Measurements from ENCODE around the gene CERKL.

Gene CERKL

GRCh38 chr2:181646415-181646987 is 10.4 kb downstream of the CERKL start:
- no peak overlapping the region for H2AFZ ChIP-seq (ENCODE audit: low read length)
- H3K27ac ChIP-seq (ENCODE audit: low read depth, low read length, poor library complexity, severe bottlenecking): no peak overlapping the region
- H3K4me1 ChIP-seq (ENCODE audit: insufficient read depth, low read length, severe bottlenecking): no peaks in the 10 kb centered on the region
- no peaks in the 10 kb centered on the region for H4K20me1 ChIP-seq (ENCODE audit: insufficient read depth, low read length)
- no peaks in the 10 kb centered on the region for H3K27me3 ChIP-seq (ENCODE audit: insufficient read depth, low read length)
- H3K79me2 ChIP-seq (ENCODE audit: insufficient read depth, low read length): no peaks in the 10 kb centered on the region
- H3K9me3 ChIP-seq (ENCODE audit: low read length): no peaks in the 10 kb centered on the region
- no peaks in the 10 kb centered on the region for H3K36me3 ChIP-seq (ENCODE audit: insufficient read depth, low read length)
- no peak overlapping the region for H3K4me2 ChIP-seq (ENCODE audit: low read length)
- no peaks in the 10 kb centered on the region for H3F3A ChIP-seq (ENCODE audit: insufficient read depth, low read length)
- no peak overlapping the region for H3K9ac ChIP-seq (ENCODE audit: low read length)
- H3K9me2 ChIP-seq (ENCODE audit: low read depth, low read length): no peaks in the 10 kb centered on the region
- TF ChIP-seq CTCF (IDR thresholded peaks at IDR 0.05; ENCODE audit: low read length) (no peak), EZH2 (IDR thresholded peaks at IDR 0.05; ENCODE audit: borderline replicate concordance, low read length) (no peak)
- H3K4me3 ChIP-seq (ENCODE audit: low read depth, low read length, poor library complexity, severe bottlenecking): no peak overlapping the region

- Histone ChIP-seq H3K27ac (ENCODE audit: low read depth, low read length, poor library complexity, severe bottlenecking) (no peak overlapping the region), H3K9me2 (ENCODE audit: low read depth, low read length) (no peaks in the 10 kb centered on the region), H3K27me3 (ENCODE audit: insufficient read depth, low read length) (no peaks in the 10 kb centered on the region), H3K36me3 (ENCODE audit: insufficient read depth, low read length) (no peaks in the 10 kb centered on the region), H3K4me1 (ENCODE audit: insufficient read depth, low read length, severe bottlenecking) (no peaks in the 10 kb centered on the region), H3K4me2 (ENCODE audit: low read length) (no peak overlapping the region), H3K9ac (ENCODE audit: low read length) (no peak overlapping the region), H2AFZ (ENCODE audit: low read length) (no peak overlapping the region), H3F3A (ENCODE audit: insufficient read depth, low read length) (no peaks in the 10 kb centered on the region), H4K20me1 (ENCODE audit: insufficient read depth, low read length) (no peaks in the 10 kb centered on the region), H3K79me2 (ENCODE audit: insufficient read depth, low read length) (no peaks in the 10 kb centered on the region), H3K4me3 (ENCODE audit: low read depth, low read length, poor library complexity, severe bottlenecking) (no peak overlapping the region), H3K9me3 (ENCODE audit: low read length) (no peaks in the 10 kb centered on the region)
- TF ChIP-seq CTCF (IDR thresholded peaks at IDR 0.05; ENCODE audit: low read length) (no peak), EZH2 (IDR thresholded peaks at IDR 0.05; ENCODE audit: borderline replicate concordance, low read length) (no peak)
Observed at GRCh38 chr2:181643151-181643550, 13.8 kb downstream of the CERKL start.

GRCh38 chr2:181642086-181642485 is 14.8 kb downstream of the CERKL start:
- no peaks in the 10 kb centered on the region for H3K36me3 ChIP-seq (ENCODE audit: insufficient read depth, low read length)
- no peak overlapping the region for H3K4me2 ChIP-seq (ENCODE audit: low read length)
- H4K20me1 ChIP-seq (ENCODE audit: insufficient read depth, low read length): no peaks in the 10 kb centered on the region
- no peaks in the 10 kb centered on the region for H3K79me2 ChIP-seq (ENCODE audit: insufficient read depth, low read length)
- H3K4me1 ChIP-seq (ENCODE audit: insufficient read depth, low read length, severe bottlenecking): no peaks in the 10 kb centered on the region
- no peaks in the 10 kb centered on the region for H3K9me3 ChIP-seq (ENCODE audit: low read length)
- H3K27me3 ChIP-seq (ENCODE audit: insufficient read depth, low read length): no peaks in the 10 kb centered on the region
- H3F3A ChIP-seq (ENCODE audit: insufficient read depth, low read length): no peaks in the 10 kb centered on the region
- H2AFZ ChIP-seq (ENCODE audit: low read length): no peak overlapping the region
- no peak overlapping the region for H3K9ac ChIP-seq (ENCODE audit: low read length)
- no peaks in the 10 kb centered on the region for H3K9me2 ChIP-seq (ENCODE audit: low read depth, low read length)
- H3K27ac ChIP-seq (ENCODE audit: low read depth, low read length, poor library complexity, severe bottlenecking): no peak overlapping the region
- H3K4me3 ChIP-seq (ENCODE audit: low read depth, low read length, poor library complexity, severe bottlenecking): no peak overlapping the region
- TF ChIP-seq EZH2 (IDR thresholded peaks at IDR 0.05; ENCODE audit: borderline replicate concordance, low read length): no peak
- no peak for TF ChIP-seq CTCF (IDR thresholded peaks at IDR 0.05; ENCODE audit: low read length)

All from OCI-LY1 (cell line).